Left colon (tissue), 2 donors: ENCODE results near the gene PIN4. TPM values are rescaled to one million over a fixed set of nuclear protein-coding genes. Genes with fewer than 3 reads are reported as not detected.

ENCODE experiments used
- total RNA-seq, 2 donors: library from RNA; stranded (reverse); fragmentation: NEBNext Ultra II Directional; extraction: Animal tissue kit (Norgen Biotek cat#: 25700); gene quantifications; one replicate each; pipeline ENCODE4 v1.2.1, GENCODE V29; 2021
- donor health status: DM: no; HTN: no; CAD: no.
- donor health status: DM: yes; HTN: yes; CAD: no.

Gene PIN4
- total RNA-seq, 2 donors from 2014 or later: 7.8 to 11.8 TPM

Other genes with a start within 250 kb of the PIN4 start
- gene RTL5, start 49.8 kb upstream of the PIN4 start, total RNA-seq: 1 to 10 TPM; 1.0 to 3.0 TPM
- gene ERCC6L, start 57.3 kb downstream of the PIN4 start, total RNA-seq: 1 to 10 TPM in 1 of 2 donors, under 1 TPM in 1; 0.61 to 1.6 TPM
- gene RPS4X, start 95.5 kb downstream of the PIN4 start, total RNA-seq: 100 to 1,000 TPM; 855 to 940 TPM
- 1 to 10 TPM in 1 of 2 donors, under 1 TPM in 1; 0.67 to 1.0 TPM for gene CITED1, start 124.2 kb downstream of the PIN4 start, total RNA-seq